Measurements from ENCODE around the gene CACNA1E.

Gene CACNA1E

DNA sequence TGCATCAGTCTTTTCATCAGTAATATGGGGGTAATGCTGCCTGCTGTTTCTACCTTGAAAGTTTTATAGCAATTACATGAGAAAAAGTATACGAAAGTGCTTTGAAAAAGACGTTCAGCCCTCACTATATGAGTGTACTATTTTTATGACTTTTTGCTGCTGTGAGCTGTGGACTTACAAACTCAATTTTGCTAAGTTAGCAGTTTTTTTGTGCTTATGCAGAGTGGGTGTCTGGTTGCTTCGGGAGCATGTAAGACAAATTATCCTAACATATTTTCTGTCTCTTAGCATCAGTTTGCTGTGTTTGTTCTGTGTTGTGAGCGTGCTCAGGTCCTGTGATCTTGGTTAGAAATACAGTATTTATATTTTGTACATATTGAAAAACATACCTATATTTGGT lies 109.7 kb downstream of the CACNA1E start:
- Histone ChIP-seq H3K27ac (ENCODE audit: low read depth, low read length) (no peak overlapping the region), H2AK5ac (ENCODE audit: low read length) (no peak overlapping the region), H3K23ac (ENCODE audit: low read length) (no peak overlapping the region), H2BK5ac (ENCODE audit: low read depth, low read length, poor library complexity) (no peak overlapping the region), H4K12ac (ENCODE audit: low read depth, low read length) (no peak overlapping the region), H3K9ac (ENCODE audit: low read length) (no peak overlapping the region), H2BK120ac (ENCODE audit: insufficient read depth, low read length, poor library complexity) (no peak overlapping the region), H2AFZ (ENCODE audit: insufficient read depth, low read length, poor library complexity) (no peak overlapping the region), H3K27me3 (ENCODE audit: insufficient read depth, low read length) (no peaks in the 10 kb centered on the region), H3K4me3 (ENCODE audit: low read depth, low read length) (no peak overlapping the region), H3K4me2 (ENCODE audit: low read length) (no peak overlapping the region), H4K91ac (ENCODE audit: low read depth, low read length) (no peak overlapping the region), H3K4ac (ENCODE audit: low read depth, low read length) (no peak overlapping the region), H3K14ac (ENCODE audit: low read length) (no peak overlapping the region), H2BK12ac (ENCODE audit: low read length) (no peak overlapping the region), H3K79me1 (ENCODE audit: low read length) (no peaks in the 10 kb centered on the region), H3K79me2 (ENCODE audit: control insufficient read depth, insufficient read depth, low read length, poor library complexity) (no peaks in the 10 kb centered on the region), H3K9me3 (ENCODE audit: insufficient read depth, low read depth, low read length) (peaks cover 1% of the 10 kb centered on the region), H4K8ac (ENCODE audit: low read depth, low read length) (no peak overlapping the region), H3K4me1 (ENCODE audit: control insufficient read depth in 1 of 2, insufficient read depth in 2 of 2, low read length in 2 of 2) (no peaks in the 10 kb centered on the region), H3K36me3 (ENCODE audit: control insufficient read depth in 1 of 2, insufficient read depth in 2 of 2, low read length in 2 of 2) (no peaks in the 10 kb centered on the region), H3K18ac (ENCODE audit: low read length) (no peak overlapping the region)
- DNase-seq = no peak
- WGBS (ENCODE audit: extremely low coverage, insufficient coverage, insufficient read length) = no CpG with 5 or more reads among the region's 4 CpGs

- H3K9ac ChIP-seq (ENCODE audit: low read length) = no peak overlapping the region
- no peak overlapping the region for H2BK120ac ChIP-seq (ENCODE audit: insufficient read depth, low read length, poor library complexity)
- WGBS (ENCODE audit: extremely low coverage, insufficient coverage, insufficient read length) = no CpG with 5 or more reads among the region's 5 CpGs
- H3K4me1 ChIP-seq (ENCODE audit: control insufficient read depth in 1 of 2, insufficient read depth in 2 of 2, low read length in 2 of 2) = no peaks in the 10 kb centered on the region
- H4K12ac ChIP-seq (ENCODE audit: low read depth, low read length) = no peak overlapping the region
- no peaks in the 10 kb centered on the region for H3K79me1 ChIP-seq (ENCODE audit: low read length)
- no peak overlapping the region for H3K23ac ChIP-seq (ENCODE audit: low read length)
- no peaks in the 10 kb centered on the region for H3K36me3 ChIP-seq (ENCODE audit: control insufficient read depth in 1 of 2, insufficient read depth in 2 of 2, low read length in 2 of 2)
- no peak overlapping the region for H2AK5ac ChIP-seq (ENCODE audit: low read length)
- H3K27ac ChIP-seq (ENCODE audit: low read depth, low read length) = no peak overlapping the region
- H2BK12ac ChIP-seq (ENCODE audit: low read length) = no peak overlapping the region
- no peak overlapping the region for H2BK5ac ChIP-seq (ENCODE audit: low read depth, low read length, poor library complexity)
- no peak overlapping the region for H3K18ac ChIP-seq (ENCODE audit: low read length)
- no peaks in the 10 kb centered on the region for H3K79me2 ChIP-seq (ENCODE audit: control insufficient read depth, insufficient read depth, low read length, poor library complexity)
- no peak overlapping the region for H3K14ac ChIP-seq (ENCODE audit: low read length)
- H2AFZ ChIP-seq (ENCODE audit: insufficient read depth, low read length, poor library complexity) = no peak overlapping the region
- H4K8ac ChIP-seq (ENCODE audit: low read depth, low read length) = no peak overlapping the region
- peaks cover 2% of the 10 kb centered on the region for H3K9me3 ChIP-seq (ENCODE audit: insufficient read depth, low read depth, low read length)
- DNase-seq = no peak
- no peak overlapping the region for H3K4me3 ChIP-seq (ENCODE audit: low read depth, low read length)
- H3K4me2 ChIP-seq (ENCODE audit: low read length) = no peak overlapping the region
- H3K4ac ChIP-seq (ENCODE audit: low read depth, low read length) = no peak overlapping the region
- no peak overlapping the region for H4K91ac ChIP-seq (ENCODE audit: low read depth, low read length)
- H3K27me3 ChIP-seq (ENCODE audit: insufficient read depth, low read length) = no peaks in the 10 kb centered on the region
Observed at GRCh38 chr1:181594553-181594952, 111.2 kb downstream of the CACNA1E start.

DNA sequence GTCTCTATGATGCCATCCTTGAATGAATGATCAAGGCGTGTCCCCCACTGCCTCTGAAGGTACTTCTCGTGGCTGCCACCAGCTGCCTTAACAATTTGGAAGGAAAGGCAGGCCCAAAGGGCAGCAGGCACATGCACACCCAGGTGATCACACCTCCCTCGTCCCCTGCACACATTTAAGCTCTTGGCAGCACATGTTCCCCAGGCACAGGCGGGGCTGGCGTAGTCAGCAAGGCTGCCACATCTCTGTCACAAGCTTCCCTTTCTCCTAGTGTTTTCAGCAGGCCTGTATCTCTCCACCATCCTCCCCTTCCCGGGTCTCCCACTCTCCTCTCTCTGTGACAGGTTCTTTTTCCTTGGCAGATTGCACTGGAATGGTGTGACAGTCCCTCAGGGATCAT lies 111.9 kb downstream of the CACNA1E start:
- H3K79me2 ChIP-seq (ENCODE audit: control insufficient read depth, insufficient read depth, low read length, poor library complexity) = no peaks in the 10 kb centered on the region
- no peak overlapping the region for H3K4ac ChIP-seq (ENCODE audit: low read depth, low read length)
- H2AFZ ChIP-seq (ENCODE audit: insufficient read depth, low read length, poor library complexity) = no peak overlapping the region
- H4K12ac ChIP-seq (ENCODE audit: low read depth, low read length) = no peak overlapping the region
- H4K8ac ChIP-seq (ENCODE audit: low read depth, low read length) = no peak overlapping the region
- H3K4me2 ChIP-seq (ENCODE audit: low read length) = no peak overlapping the region
- H2AK5ac ChIP-seq (ENCODE audit: low read length) = no peak overlapping the region
- H3K27ac ChIP-seq (ENCODE audit: low read depth, low read length) = no peak overlapping the region
- no peak overlapping the region for H3K4me3 ChIP-seq (ENCODE audit: low read depth, low read length)
- no CpG with 5 or more reads among the region's 6 CpGs for WGBS (ENCODE audit: extremely low coverage, insufficient coverage, insufficient read length)
- no peak overlapping the region for H3K14ac ChIP-seq (ENCODE audit: low read length)
- no peaks in the 10 kb centered on the region for H3K27me3 ChIP-seq (ENCODE audit: insufficient read depth, low read length)
- no peak overlapping the region for H3K23ac ChIP-seq (ENCODE audit: low read length)
- no peaks in the 10 kb centered on the region for H3K79me1 ChIP-seq (ENCODE audit: low read length)
- H3K36me3 ChIP-seq (ENCODE audit: control insufficient read depth in 1 of 2, insufficient read depth in 2 of 2, low read length in 2 of 2) = no peaks in the 10 kb centered on the region
- no peak overlapping the region for H3K18ac ChIP-seq (ENCODE audit: low read length)
- no peak overlapping the region for H2BK12ac ChIP-seq (ENCODE audit: low read length)
- no peak overlapping the region for H2BK120ac ChIP-seq (ENCODE audit: insufficient read depth, low read length, poor library complexity)
- H3K4me1 ChIP-seq (ENCODE audit: control insufficient read depth in 1 of 2, insufficient read depth in 2 of 2, low read length in 2 of 2) = no peaks in the 10 kb centered on the region
- no peak overlapping the region for H3K9ac ChIP-seq (ENCODE audit: low read length)
- H4K91ac ChIP-seq (ENCODE audit: low read depth, low read length) = no peak overlapping the region
- DNase-seq = no peak
- peaks cover 2% of the 10 kb centered on the region for H3K9me3 ChIP-seq (ENCODE audit: insufficient read depth, low read depth, low read length)
- H2BK5ac ChIP-seq (ENCODE audit: low read depth, low read length, poor library complexity) = no peak overlapping the region

- Histone ChIP-seq H3K79me2 (ENCODE audit: control insufficient read depth, insufficient read depth, low read length, poor library complexity) (no peaks in the 10 kb centered on the region), H3K36me3 (ENCODE audit: control insufficient read depth in 1 of 2, insufficient read depth in 2 of 2, low read length in 2 of 2) (no peaks in the 10 kb centered on the region), H2AK5ac (ENCODE audit: low read length) (no peak overlapping the region), H4K8ac (ENCODE audit: low read depth, low read length) (no peak overlapping the region), H3K9me3 (ENCODE audit: insufficient read depth, low read depth, low read length) (peaks cover 2% of the 10 kb centered on the region), H3K18ac (ENCODE audit: low read length) (no peak overlapping the region), H3K4me3 (ENCODE audit: low read depth, low read length) (no peak overlapping the region), H2AFZ (ENCODE audit: insufficient read depth, low read length, poor library complexity) (no peak overlapping the region), H4K12ac (ENCODE audit: low read depth, low read length) (no peak overlapping the region), H3K27me3 (ENCODE audit: insufficient read depth, low read length) (no peaks in the 10 kb centered on the region), H3K4me1 (ENCODE audit: control insufficient read depth in 1 of 2, insufficient read depth in 2 of 2, low read length in 2 of 2) (no peaks in the 10 kb centered on the region), H3K14ac (ENCODE audit: low read length) (no peak overlapping the region), H3K79me1 (ENCODE audit: low read length) (no peaks in the 10 kb centered on the region), H3K4me2 (ENCODE audit: low read length) (no peak overlapping the region), H3K4ac (ENCODE audit: low read depth, low read length) (no peak overlapping the region), H3K9ac (ENCODE audit: low read length) (no peak overlapping the region), H3K27ac (ENCODE audit: low read depth, low read length) (no peak overlapping the region), H3K23ac (ENCODE audit: low read length) (no peak overlapping the region), H4K91ac (ENCODE audit: low read depth, low read length) (no peak overlapping the region), H2BK12ac (ENCODE audit: low read length) (no peak overlapping the region), H2BK120ac (ENCODE audit: insufficient read depth, low read length, poor library complexity) (no peak overlapping the region), H2BK5ac (ENCODE audit: low read depth, low read length, poor library complexity) (no peak overlapping the region)
- no peak for DNase-seq
- WGBS (ENCODE audit: extremely low coverage, insufficient coverage, insufficient read length) = no CpG with 5 or more reads among the region's 4 CpGs
Observed at GRCh38 chr1:181601186-181601950, 118.1 kb downstream of the CACNA1E start.
